HG03139 (cell line): ENCODE data around the gene TLR3.
"Not testable (repeated sequence)": the region's sequence is repeated elsewhere in the genome, so short reads cannot be mapped to it uniquely, and the experiment has no call there.

ENCODE experiments used
- ATAC-seq: cut with Tn5 transposase; IDR thresholded peaks from one replicate; pipeline ENCODE4 v1.9.1; 2021; ENCODE audit not compliant: unreplicated experiment

TLR3 gene

DNA sequence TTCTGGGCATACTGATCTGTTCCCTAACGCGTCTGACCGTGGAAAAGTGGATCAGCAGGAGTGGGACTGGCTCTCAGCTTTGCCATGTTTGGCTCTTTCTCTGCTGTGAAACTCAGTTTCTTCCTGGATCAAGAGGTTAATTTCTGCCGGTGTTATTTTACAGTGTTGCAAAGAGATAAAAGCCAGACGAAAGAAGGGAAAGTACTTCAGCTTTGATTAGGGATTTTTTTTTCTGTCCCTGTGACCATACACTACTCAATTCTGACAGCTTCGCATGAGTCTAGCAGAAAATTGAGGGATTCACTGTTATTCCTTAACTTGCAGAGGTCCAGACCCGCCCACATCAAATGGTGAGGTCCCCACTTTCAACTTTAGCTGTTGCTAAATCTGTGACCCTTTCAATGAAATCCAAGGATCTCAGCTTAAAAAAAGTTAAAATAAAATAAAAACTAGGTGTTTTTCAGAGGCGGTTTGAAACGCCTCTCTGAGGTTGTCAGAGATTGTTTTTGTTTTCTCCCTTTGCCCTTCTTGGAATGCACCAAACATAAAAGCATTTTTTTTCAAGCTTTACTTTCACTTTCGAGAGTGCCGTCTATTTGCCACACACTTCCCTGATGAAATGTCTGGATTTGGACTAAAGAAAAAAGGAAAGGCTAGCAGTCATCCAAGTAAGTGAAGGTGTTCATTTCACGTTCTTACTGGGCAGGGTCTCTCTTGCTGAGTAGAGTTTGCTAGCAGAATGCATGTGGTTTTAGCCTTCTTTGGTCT is at the start of gene TLR3:
Gene TLR3, plus strand, starts transcription at position 576 of the 768 bp plus-strand sequence. CDS start 7,464 bp downstream, outside the sequence.
- ATAC-seq: no peak

DNA sequence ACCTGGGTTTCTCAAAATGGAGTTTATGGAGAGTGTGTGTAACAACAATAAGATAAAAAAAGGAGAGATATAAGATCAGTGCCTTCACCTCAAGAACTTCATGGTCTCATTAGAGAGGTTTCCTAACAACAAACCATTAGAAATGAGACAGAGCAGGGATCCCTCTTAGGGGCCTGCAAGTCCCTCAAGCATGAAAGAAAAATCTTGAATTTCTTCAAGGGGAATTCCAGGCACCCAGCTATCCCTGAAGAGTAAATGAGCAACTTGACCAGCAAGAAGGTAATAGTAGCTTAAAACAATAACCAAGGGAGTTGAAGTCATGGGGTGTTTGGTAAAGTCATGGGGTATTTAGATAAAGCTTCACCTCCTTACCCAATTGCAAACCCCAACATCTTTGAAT is 49.7 kb upstream of the TLR3 start:
- no peak for ATAC-seq

DNA sequence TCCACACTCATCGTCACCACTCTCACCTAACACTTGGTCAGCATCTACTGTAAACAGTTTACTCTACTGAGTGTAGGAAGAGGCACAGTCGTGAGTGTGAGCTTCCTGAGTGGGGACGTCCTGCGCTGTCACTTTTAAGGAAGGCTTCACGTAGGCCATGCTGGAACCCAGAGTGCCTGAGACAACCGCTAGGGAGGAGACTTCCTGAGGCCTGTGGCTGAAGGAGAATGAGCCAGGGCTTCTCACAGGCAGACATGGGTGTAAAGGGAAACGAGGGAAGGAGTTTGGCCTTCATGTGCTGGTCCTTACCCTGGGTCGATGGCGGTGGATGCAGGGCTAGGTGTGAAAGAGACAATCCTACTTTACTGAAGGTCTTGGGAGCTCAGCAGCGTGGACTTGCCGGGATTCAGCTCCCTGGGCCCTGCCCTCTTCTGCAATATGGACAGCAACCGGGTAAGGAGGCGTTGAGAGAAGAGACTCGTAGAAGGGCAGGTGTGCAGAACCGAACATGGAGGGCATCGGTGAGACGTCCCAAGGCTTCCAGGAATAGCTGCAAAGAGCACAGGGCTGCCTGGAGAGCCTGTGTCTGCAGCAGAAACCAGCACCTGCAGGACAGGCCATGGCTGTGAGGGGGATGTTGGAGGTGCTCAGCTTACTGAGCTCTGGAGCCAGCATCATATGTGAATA is 48.7 kb upstream of the TLR3 start:
- no peak for ATAC-seq

DNA sequence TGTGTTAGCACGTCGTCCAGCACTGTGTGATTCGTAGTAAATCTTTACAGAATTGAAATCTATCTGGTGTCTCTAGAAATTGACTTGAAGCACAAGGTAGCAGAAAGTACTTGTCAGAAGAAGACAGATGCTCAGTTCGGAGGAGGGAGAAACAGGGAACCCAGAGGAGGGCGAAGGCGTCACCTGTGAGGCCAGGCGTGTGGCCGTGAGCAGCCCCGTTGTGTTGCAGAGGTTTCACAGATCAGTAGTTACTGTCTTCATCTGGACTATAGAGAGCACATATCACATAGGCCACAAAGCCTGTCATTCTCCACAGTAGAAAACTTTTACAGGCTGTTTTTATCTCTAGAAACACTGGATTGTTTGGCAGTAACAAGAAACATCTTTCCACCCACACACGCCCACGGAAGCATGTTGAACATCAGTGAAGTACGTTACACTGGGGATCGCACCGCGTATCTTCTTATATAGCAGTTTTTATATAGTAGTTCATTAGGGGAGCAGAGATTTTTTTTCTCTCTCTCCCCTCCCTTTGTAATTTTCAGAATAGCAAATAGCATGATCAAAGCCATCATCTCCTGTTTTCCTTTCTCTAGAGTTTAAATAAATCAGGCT is 48.1 kb upstream of the TLR3 start:
- no peak for ATAC-seq

DNA sequence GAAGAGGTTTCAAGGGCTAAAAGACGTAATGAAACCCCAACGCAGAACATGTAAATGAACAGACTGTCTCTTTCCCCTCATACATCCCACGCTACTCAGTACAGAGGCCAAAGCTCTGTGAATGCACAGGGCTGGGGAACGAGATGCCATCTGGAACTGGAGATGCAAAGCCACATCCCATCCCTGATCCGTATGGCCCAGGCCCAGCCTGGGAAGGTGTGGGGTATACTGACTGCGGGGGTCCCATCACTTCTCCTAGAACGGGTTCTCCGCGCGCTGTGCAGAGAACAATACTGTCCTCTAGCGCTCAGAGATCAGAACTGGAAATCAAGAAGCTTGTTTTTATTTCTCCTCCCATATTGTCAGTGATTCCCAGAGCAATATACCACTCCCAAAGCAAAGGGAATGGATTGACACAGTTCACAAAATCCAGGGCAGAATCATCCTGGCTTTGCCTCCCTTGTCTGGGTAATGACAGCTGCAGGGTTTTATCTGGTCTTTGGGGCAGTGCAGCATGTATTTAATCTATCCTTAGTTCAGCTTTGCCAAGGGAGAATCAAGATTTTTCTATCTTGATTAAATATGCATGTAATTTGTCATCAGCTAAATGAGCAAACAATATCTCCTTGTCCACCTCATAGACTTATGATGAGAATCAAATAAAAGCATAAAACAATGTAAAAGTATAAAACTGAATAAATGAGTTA is 47.3 kb upstream of the TLR3 start:
- no peak for ATAC-seq

DNA sequence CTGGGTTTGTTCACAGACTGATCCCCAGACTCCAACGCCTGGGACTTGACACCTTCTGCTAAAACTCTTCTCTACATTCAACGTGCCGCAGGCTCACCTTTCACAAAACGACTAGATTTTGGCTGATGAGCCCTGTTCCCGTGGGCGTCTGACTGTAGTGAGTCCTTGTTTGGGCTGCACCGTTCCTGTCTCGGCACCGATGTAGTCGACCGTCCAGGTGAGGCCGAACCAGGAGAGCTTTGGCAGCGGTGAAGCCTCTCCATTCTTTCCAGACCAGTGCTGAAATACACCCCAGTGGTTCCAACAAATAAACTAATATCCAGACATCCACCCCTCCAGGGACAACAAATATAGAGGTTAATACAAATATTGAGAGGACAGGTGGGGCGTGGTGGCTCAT is 45.0 kb upstream of the TLR3 start:
- no peak for ATAC-seq

DNA sequence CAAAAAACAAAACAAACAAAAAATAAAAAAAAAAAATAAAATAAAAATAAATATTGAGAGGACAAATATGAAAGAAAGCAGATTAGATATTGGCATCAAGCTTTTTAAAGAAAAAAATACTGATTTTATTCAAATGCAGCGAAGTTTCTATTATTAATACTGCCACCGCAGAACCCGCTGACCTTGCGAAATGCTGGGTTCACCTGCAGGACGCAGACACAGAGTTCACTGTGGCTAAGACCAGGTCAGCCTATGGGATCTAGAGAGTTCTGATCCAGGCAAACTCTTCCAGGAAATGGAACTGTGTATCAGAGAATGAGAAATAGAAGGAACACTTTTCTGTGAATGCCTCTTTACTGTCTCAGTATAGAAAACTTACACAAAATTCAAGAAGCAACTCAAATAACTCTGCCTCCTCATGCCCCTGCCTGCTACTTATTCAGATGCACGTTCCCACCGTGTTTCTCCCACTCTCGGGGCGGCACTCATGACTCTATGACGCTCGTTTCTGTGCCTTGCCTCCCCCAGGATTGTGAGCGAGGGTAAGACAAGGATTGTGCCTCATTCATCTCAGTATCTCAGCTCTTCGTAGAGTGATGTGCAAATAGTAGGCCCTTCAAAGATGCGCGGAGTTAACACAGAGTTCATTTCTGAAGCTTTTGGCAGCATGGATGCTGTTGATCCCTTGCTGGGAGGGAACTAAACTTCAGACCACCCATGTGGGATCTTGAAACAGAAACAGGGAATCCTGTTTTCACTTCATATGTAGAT is 44.1 kb upstream of the TLR3 start:
- ATAC-seq: no peak

DNA sequence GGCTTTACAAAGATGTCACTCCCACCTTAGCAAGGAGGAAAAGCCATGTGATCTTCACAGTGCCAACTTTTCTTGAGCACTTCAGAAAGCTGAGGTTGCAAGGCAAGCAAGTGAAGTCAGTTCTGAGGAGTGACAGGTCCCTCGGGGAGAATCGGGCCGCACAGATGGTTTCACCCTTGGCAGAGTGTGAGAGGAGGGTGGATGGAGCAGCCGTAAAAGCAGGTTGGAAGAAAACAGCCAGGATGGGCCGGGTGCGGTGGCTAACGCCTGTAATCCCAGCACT is 43.6 kb upstream of the TLR3 start:
- no peak for ATAC-seq

DNA sequence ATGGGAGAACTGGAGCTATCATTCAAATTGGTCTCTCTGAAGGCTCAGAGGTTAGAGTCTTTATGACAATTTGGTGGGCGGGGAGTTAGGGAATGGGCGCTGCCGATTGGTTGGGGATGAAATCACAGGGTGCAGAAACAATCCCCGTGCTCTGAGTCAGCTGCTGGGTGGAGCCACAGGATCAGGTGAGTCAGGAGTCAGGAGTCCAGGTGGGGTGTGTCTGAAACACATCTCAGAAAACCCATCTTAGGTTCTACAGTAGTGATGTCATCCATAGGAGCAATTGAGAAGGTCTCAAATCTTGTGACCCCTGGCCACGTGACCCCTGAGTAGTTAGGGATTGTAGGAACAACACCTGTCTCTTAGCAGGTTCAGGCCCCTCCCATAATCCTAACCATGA is 41.6 kb upstream of the TLR3 start:
- no peak for ATAC-seq

DNA sequence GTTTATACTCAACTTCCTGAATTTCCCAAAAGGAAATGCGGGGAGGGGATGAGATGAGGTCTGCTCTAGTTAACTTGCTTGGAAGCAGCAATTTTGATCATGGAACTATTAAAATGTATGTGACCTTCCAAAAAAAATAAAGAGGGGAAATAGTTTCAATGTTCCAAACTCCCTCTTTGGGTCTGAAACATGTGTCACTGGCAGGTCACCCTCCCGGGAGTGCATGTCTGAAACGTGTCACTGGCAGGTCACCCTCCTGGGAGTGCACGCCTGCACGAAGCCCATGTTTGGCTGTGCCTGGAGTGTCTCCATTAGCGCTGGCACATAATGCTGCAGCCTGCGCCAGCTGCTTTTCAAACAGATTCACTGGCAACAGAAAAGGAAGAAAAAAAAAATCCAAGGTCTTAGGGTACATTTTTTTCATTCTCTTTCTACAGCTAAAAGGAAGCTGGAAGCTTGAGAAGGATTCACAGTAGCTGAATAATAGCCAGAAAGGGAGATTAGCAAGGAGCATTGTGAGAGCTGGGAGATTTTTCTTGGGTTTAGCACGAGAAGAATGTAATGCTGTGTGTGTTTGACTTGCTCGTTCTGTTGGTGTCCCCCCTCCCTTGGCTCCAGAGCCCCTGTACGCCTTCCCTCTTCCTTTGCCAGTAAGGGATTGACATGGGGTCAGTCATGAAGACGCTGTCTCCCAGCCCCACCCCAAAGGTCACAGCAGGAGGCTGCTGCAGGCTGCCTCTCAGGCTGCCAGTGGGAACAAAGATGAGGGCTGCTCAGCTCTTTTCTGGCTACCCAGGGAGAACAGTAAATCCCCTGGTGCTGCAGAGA is 39.2 kb upstream of the TLR3 start:
- ATAC-seq: no peak

DNA sequence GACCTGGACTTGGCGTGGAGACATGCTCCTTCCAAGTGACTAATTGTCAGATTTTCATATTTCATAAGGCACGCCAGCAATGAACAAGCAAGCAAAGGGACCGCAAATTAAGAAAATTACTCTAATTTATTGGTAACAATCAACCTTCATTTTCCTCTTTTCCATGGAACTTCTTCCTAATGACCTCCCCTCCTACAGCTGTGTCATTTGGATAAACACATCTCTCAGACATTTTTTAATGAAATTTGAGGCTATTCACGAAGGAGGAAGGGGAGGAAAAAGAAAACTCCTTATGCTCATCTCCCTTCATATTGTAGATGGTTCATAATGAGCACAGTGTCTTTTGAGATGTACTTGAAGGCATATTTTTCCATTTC is 38.6 kb upstream of the TLR3 start:
- no peak for ATAC-seq

DNA sequence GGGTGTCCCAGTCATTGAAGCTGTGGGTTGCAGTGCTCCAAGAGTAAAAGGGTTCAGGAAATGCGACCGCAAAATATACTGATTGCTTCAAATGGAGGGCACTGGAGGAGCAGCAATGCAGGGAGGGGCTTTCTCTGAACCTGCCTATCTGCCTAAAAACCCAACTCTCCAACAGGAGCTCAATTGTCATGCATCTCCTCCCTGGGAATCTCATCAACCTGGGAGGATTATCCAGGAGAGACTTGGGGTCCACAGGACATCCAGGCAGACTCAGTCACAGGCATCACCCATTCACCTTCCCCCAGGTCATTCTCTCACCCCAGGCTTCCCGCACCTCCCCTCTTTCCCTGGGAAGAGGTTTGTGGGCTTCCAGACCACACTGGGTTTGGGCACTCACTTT is 38.2 kb upstream of the TLR3 start:
- no peak for ATAC-seq

DNA sequence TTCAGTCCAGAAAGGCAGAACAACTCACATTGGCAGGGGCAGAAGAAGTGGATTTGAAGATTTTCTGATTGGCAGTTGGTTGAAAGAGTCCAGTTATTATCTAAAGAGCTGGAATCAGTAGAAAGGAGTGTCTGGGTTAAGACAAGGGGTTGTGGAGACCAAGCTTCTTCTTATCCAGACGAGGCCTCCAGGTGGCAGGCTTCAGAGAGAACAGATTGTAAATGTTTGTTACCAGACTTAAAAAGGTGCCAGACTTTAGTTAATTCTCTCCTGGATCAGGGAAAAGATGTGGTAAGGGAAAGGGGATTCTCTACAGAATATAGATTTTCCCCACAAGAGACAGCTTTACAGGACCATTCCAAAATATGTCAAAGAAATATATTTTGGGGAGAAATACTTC is 36.7 kb upstream of the TLR3 start:
- no peak for ATAC-seq

DNA sequence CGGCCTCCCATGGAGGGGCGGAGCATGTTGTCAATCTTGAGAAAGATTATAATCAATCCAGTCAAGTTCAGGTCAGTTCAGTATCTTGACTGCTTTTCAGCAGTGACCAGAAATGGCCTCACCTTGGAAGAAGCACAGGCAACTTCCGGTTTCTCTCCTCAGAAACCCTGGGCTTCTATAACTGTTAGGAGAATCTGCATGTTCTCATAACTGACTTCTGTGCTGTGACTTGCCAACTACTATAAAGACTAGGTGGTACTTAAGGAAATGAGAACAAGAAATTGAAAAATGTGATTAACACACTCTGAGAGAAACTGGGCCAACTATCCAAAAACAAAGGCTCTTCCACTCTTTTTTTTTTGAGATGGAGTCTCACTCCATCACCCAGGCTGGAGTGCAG is 35.9 kb upstream of the TLR3 start:
- ATAC-seq: no peak

DNA sequence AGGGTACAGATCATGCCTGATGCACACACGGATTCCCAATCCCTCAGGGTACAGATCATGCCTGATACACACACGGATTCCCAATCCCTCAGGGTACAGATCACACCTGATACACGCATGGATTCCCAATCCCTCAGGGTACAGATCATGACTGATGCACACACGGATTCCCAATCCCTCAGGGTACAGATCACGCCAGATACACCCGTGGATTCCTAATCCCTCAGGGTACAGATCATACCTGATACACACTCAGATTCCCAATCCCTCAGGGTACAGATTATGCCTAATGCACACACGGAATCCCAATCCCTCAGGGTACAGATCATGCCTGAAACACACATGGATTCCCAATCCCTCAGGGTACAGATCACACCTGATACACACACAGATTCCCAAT is 34.3 kb upstream of the TLR3 start:
- not testable (repeated sequence) for ATAC-seq

DNA sequence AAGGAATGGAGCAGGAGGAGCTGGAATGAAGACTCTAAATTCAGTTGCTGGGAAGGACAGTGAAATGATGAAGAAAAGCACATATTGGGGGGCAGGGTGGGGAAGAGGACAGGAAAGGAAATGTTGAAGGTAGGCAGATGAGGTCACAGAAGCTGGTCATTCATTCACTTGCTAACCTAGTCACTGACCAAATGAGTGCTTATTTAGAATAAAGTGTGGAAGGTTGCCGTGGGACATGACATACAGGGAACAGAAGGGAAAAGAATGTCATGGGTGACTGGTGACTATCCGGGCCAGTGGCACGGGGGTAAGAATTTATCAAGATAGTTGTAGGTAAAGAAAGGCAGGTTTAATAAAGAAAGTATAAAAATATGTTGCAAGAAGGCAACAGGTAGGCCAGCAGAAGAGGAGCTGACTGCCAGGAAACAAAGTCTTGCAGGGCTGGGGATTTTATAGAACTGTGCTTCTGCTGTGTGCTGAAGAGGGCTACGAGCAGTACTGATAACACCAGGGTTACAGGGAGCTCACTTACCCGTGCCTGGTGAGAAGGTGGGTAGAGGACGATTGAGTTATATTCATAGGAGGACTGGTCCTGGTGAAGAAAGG is 31.9 kb upstream of the TLR3 start:
- ATAC-seq: no peak

DNA sequence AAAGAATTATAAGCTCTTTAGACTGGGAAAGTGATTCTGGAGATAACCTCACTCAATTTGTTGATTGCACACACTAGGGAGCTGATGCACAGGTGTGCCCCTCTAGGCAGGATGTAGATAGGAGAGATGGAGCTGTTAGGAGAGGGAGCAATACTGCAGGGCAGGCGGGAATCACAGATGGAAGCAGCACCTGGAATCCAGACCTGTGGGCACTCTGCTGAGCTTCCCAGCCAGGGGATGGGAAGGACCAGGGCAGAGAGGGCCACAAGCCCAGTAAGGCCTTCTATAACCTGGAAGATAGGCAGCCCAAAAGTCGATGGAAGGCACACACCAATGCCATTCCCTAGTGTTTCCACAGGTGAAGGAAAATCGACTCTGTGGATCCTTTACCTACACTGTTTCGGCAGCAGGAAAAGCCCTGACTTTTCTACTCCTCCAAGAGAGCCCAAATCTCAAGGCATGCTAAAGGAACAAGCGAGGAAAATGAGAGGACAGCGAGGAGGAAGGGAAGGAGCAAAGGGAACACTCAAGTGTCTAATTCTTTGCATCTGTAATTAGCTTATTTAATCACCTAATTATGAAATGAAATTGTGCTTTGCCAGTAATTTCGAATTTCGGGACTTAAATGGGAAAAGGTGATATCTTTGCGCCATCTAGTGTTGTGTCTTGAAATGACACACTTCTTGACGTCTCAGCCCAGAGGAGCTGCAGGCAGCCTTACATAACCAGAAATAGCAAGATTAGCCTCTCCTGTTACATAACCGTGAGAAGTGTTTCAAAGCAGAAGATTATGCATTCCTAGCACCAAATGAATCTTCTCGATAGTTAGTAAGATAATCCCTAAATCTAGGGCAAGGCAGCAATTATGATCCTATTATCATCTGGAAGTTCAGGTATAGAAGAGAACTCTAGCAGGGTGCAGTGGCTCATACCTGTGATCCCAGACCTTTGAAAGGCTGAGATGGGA is 31.0 kb upstream of the TLR3 start:
- ATAC-seq: no peak

DNA sequence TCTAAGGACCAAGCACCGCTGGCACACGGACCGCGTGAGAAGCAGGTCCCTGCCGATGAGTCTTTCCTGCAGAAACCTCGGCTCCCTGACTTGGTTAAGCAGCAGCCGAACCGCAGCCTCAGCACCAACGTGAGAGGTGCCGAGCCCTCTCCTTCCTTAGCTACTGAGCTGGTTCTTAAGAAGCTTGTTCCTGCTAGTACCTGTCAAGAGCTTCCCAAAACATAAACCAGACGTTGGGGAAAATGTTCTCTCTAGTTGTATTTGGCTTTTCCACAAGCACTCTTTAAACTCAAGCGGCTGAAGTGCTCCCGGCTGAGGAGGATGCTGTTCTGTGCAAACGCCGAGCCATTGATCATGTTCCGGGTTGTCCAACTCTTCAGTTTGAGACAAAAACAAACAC is 29.3 kb upstream of the TLR3 start:
- ATAC-seq: no peak

DNA sequence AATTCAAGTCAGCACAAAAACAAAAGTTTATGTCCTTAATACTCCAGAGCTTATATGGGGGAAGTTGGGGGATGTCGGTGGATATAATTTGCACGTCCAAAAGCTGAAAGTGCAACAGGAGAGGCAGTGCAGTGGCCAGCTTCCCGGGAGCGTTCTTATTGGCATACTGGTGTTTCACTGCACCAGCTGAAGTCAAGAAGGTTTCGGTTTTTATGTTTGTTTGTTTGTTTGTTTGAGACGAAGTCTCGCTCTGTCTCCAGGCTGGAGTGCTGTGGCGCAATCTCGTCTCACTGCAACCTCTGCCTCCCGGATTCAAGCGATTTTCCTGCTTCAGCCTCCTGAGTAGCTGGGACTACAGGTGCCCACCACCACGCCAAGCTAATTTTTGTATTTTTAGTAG is 28.6 kb upstream of the TLR3 start:
- ATAC-seq: no peak
